Keratinocyte (primary cell): ENCODE measurements around the gene FMNL2. TPM values are rescaled to one million over a fixed set of nuclear protein-coding genes. Genes with fewer than 3 reads are reported as not detected.

Experiments used
- DNase-seq: peaks from one replicate; pipeline ENCODE4 v3.0.0-alpha.2; 2011; ENCODE audit warnings: low read depth, missing footprints, low spot score
- FAIRE-seq: peaks from 2 replicates; lab custom pipeline; 2011; peaks lifted over from hg19 to GRCh38; lab: Jason Lieb, UNC
- H2AFZ ChIP-seq: 2 replicates; pipeline ENCODE4 v1.6.0; 2012; ENCODE audit warnings: low read length, control low read depth, inconsistent platforms; ENCODE audit not compliant: control insufficient read depth
- H3K27ac ChIP-seq: 2 replicates; pipeline ENCODE4 v1.5.1; 2011; ENCODE audit warnings: low read length; ENCODE audit not compliant: control insufficient read depth, insufficient read depth
- H3K27me3 ChIP-seq: 3 replicates; pipeline ENCODE4 v1.6.0; 2011; ENCODE audit warnings: low read length; ENCODE audit not compliant: control insufficient read depth, insufficient read depth; ENCODE audit errors: extremely low read depth
- H3K36me3 ChIP-seq, 2 experiments: 2 replicates in 1 of 2; 3 replicates in 1 of 2; pipeline ENCODE4 v1.5.1; 2011; ENCODE audit warnings: low read length in 2 of 2, mild to moderate bottlenecking in 1 of 2; ENCODE audit not compliant: control insufficient read depth in 2 of 2, insufficient read depth in 2 of 2; ENCODE audit errors: extremely low read depth in 1 of 2
- H3K4me1 ChIP-seq: 3 replicates; pipeline ENCODE4 v1.5.1; 2011; ENCODE audit warnings: low read length; ENCODE audit not compliant: control insufficient read depth, insufficient read depth; ENCODE audit errors: extremely low read depth
- H3K4me2 ChIP-seq: 3 replicates; pipeline ENCODE4 v1.6.0; 2011; ENCODE audit warnings: low read depth, low read length; ENCODE audit not compliant: control insufficient read depth, insufficient read depth; ENCODE audit errors: extremely low read depth
- H3K4me3 ChIP-seq, 3 experiments: fragments of 200-600 bp in 1 of 3; sonication (generic) in 1 of 3; 2 replicates in 2 of 3; 3 replicates in 1 of 3; pipeline ENCODE4 v1.5.1; 2011 to 2016; ENCODE audit warnings: low read length in 3 of 3, mild to moderate bottlenecking in 3 of 3, control low read depth in 2 of 3, inconsistent platforms in 1 of 3, low read depth in 1 of 3, mixed read lengths in 1 of 3, mixed run types in 1 of 3, moderate library complexity in 1 of 3; ENCODE audit not compliant: control insufficient read depth in 2 of 3, insufficient read depth in 2 of 3; ENCODE audit errors: extremely low read depth in 1 of 3
- H3K79me2 ChIP-seq: 2 replicates; pipeline ENCODE4 v1.6.0; 2012; ENCODE audit warnings: low read length; ENCODE audit not compliant: control insufficient read depth, insufficient read depth
- H3K9ac ChIP-seq: 3 replicates; pipeline ENCODE4 v1.6.0; 2011; ENCODE audit warnings: low read length; ENCODE audit not compliant: control insufficient read depth, insufficient read depth; ENCODE audit errors: extremely low read depth
- H3K9me1 ChIP-seq: 3 replicates; pipeline ENCODE4 v1.6.0; 2011; ENCODE audit warnings: low read length; ENCODE audit not compliant: control insufficient read depth, insufficient read depth; ENCODE audit errors: extremely low read depth
- H3K9me3 ChIP-seq: 2 replicates; pipeline ENCODE4 v1.5.1; 2012; ENCODE audit warnings: low read depth, low read length; ENCODE audit not compliant: control insufficient read depth
- H4K20me1 ChIP-seq: 3 replicates; pipeline ENCODE4 v1.6.0; 2011; ENCODE audit warnings: low read length; ENCODE audit not compliant: control insufficient read depth, insufficient read depth; ENCODE audit errors: extremely low read depth
- EZH2 ChIP-seq: IDR thresholded peaks from one replicate; pipeline ENCODE4 v1.6.1; 2012; ENCODE audit warnings: inconsistent platforms, mild to moderate bottlenecking, low read length, moderate library complexity
- dilution Hi-C: fragments of 300-500 bp; cut with MboI; formaldehyde crosslinking; loops from one replicate; pipeline ENCODE4 v1.7.0; 2020; ENCODE audit warnings: low sequenced_read_pairs; ENCODE audit not compliant: extremely low pct_ligation_motif_present
- polyA plus RNA-seq, 5 experiments: library from polyadenylated mRNA; depleted of rRNA in 3 of 5; stranded (reverse) in 3 of 5; stranded (forward) in 1 of 5; unstranded in 1 of 5; fragments of >200 nt; gene quantifications; 1 replicate in 1 of 5; 2 replicates in 3 of 5; 3 replicates in 1 of 5; pipeline versions ENCODE4 v1.2.1 to v1.2.3, GENCODE V29; 2011 to 2012; ENCODE audit warnings: missing spikeins in 2 of 5, low read depth in 1 of 5, low replicate concordance in 1 of 5
- TF ChIP-seq, protein P1 (sequence below), 3 experiments: IDR thresholded peaks in 1 of 3; conservative IDR thresholded peaks in 1 of 3; optimal IDR thresholded peaks in 1 of 3; 2 replicates in 2 of 3; 3 replicates in 1 of 3; pipeline versions ENCODE3 to v1.5.1; 2011; ENCODE audit warnings: low read length in 3 of 3, mild to moderate bottlenecking in 3 of 3, moderate library complexity in 2 of 3, control low read depth in 1 of 3, inconsistent platforms in 1 of 3; ENCODE audit not compliant: insufficient read depth in 2 of 3; ENCODE audit errors: extremely low read depth in 1 of 3

Gene FMNL2
- polyA plus RNA-seq, 1 donor (not counting 4 experiments of a cell fraction or from before 2014, with no cell fraction given), result 62.7 TPM

DNA sequence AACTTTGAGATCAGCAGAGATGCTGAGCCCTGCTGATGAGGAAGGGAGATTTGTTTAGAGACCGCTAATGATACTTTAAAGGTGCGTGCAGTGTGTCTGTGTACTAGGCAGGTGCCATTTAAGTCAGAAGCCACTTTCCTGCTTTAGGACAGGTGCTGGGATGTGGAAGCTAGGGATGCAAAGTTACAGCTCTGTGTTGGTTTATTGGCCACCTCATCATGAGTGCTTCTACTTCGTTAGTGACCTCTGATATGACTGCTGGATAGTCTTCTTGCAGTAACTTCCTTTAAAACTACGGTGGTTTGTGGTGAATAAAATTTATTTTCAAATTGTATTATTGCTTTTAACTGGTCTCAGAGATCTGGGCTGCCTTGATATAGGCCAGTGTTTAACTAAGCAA, 44.1 kb downstream of the FMNL2 start:
- Histone ChIP-seq H3K27ac (no peak overlapping the region), H3K9me3 (no peaks in the 10 kb centered on the region), H3K27me3 (no peaks in the 10 kb centered on the region), H3K4me1 (peaks cover 12% of the 10 kb centered on the region), H3K4me3 (no peak overlapping the region), H3K9ac (no peak overlapping the region), H3K36me3 (peaks cover 0 to 4% of the 10 kb centered on the region in 2 experiments), H3K79me2 (peaks cover 96% of the 10 kb centered on the region), H4K20me1 (peaks cover 23% of the 10 kb centered on the region), H2AFZ (no peak overlapping the region), H3K9me1 (peaks cover 16% of the 10 kb centered on the region), H3K4me2 (no peak overlapping the region)
- DNase-seq (no peak), FAIRE-seq (no peak)
- dilution Hi-C loops, result no loop called here
- TF ChIP-seq, protein P1, sequence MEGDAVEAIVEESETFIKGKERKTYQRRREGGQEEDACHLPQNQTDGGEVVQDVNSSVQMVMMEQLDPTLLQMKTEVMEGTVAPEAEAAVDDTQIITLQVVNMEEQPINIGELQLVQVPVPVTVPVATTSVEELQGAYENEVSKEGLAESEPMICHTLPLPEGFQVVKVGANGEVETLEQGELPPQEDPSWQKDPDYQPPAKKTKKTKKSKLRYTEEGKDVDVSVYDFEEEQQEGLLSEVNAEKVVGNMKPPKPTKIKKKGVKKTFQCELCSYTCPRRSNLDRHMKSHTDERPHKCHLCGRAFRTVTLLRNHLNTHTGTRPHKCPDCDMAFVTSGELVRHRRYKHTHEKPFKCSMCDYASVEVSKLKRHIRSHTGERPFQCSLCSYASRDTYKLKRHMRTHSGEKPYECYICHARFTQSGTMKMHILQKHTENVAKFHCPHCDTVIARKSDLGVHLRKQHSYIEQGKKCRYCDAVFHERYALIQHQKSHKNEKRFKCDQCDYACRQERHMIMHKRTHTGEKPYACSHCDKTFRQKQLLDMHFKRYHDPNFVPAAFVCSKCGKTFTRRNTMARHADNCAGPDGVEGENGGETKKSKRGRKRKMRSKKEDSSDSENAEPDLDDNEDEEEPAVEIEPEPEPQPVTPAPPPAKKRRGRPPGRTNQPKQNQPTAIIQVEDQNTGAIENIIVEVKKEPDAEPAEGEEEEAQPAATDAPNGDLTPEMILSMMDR (optimal IDR thresholded peaks at IDR 0.05 in 1 of 3, IDR thresholded peaks at IDR 0.05 in 1 of 3, conservative IDR thresholded peaks at IDR 0.05 in 1 of 3; ENCODE audit: extremely low read depth in 1 of 3, insufficient read depth in 2 of 3, low read length in 3 of 3), result no peak
- no peak for TF ChIP-seq EZH2

DNA sequence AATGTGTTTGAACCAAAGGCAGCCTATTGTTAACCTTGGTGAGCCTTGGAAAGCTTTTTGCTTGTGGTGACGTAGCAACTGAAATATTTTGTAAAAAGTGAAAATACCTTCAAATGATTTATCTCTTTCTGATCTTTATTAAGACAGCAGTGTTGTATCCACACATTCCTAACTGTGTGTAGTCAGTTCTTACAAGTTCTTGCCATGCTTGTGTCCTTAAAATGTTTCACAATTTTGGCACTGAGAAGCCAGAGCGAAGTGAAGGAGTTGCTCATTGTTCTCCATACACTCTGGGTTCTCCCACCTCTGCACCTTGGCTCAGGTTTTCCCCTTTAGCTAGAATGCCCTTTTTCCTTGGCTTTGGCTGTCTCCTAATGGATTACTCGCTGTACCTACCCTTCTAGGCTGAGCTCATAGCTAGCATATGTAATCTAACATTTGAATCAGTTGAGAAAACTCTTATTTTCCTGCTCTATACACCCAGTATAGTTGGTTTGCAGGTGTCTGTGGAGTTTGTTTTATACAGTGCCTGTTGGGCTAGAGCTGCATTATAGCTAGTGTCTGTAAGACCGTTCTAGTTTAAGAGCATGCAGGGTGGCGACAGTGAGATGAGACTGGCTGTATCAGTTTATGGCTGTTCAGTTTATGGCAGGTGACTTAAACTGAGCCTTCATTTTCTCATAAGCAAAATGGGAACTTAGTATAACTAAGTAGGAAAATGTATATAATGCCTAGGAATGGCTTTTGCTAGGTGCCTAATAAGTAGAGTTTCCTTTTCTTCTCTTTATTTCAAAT, 45.5 kb downstream of the FMNL2 start:
- H3K9ac ChIP-seq, result no peak overlapping the region
- no peak for DNase-seq
- no peak overlapping the region for H3K4me2 ChIP-seq
- peaks cover 17% of the 10 kb centered on the region for H4K20me1 ChIP-seq
- H3K36me3 ChIP-seq, result no peaks in the 10 kb centered on the region
- no peaks in the 10 kb centered on the region for H3K27me3 ChIP-seq
- TF ChIP-seq, protein P1 (optimal IDR thresholded peaks at IDR 0.05 in 1 of 3, IDR thresholded peaks at IDR 0.05 in 1 of 3, conservative IDR thresholded peaks at IDR 0.05 in 1 of 3; ENCODE audit: extremely low read depth in 1 of 3, insufficient read depth in 2 of 3, low read length in 3 of 3), result no peak
- TF ChIP-seq EZH2, result no peak
- H2AFZ ChIP-seq, result no peak overlapping the region
- H3K79me2 ChIP-seq, result peaks cover 96% of the 10 kb centered on the region
- no peaks in the 10 kb centered on the region for H3K9me3 ChIP-seq
- peaks cover 12% of the 10 kb centered on the region for H3K4me1 ChIP-seq
- no peak overlapping the region for H3K27ac ChIP-seq
- H3K4me3 ChIP-seq, result no peak overlapping the region
- H3K9me1 ChIP-seq, result peaks cover 14% of the 10 kb centered on the region
- FAIRE-seq, result no peak
- dilution Hi-C loops, result no loop called here
